Mucosa of rectum (tissue), 2 donors: ENCODE results near the gene TMPRSS2.

Experiments used
- H3K27ac ChIP-seq, 2 donors: one replicate each; pipeline ENCODE4 v1.7.0; 2013; ENCODE audit warnings: inconsistent platforms in 2 of 2, low read depth in 2 of 2, low read length in 2 of 2
- H3K27me3 ChIP-seq, 2 donors: one replicate each; pipeline ENCODE4 v1.7.0; 2013; ENCODE audit warnings: low read length in 2 of 2; ENCODE audit not compliant: control insufficient read depth in 2 of 2, insufficient read depth in 2 of 2
- H3K36me3 ChIP-seq, 2 donors: one replicate each; pipeline ENCODE4 v1.7.0; 2013; ENCODE audit warnings: low read length in 2 of 2; ENCODE audit not compliant: control insufficient read depth in 2 of 2, insufficient read depth in 2 of 2
- H3K4me1 ChIP-seq, 2 donors: one replicate each; pipeline ENCODE4 v1.7.0; 2013; ENCODE audit warnings: low read length in 2 of 2, mild to moderate bottlenecking in 1 of 2; ENCODE audit not compliant: control insufficient read depth in 2 of 2, insufficient read depth in 2 of 2
- H3K4me3 ChIP-seq, 2 donors: one replicate each; pipeline ENCODE4 v1.7.0; 2013; ENCODE audit warnings: low read length in 2 of 2
- H3K9ac ChIP-seq, 2 donors: one replicate each; pipeline ENCODE4 v1.7.0; 2013; ENCODE audit warnings: low read length in 2 of 2, low read depth in 1 of 2, mild to moderate bottlenecking in 1 of 2
- H3K9me3 ChIP-seq, 2 donors: one replicate each; pipeline ENCODE4 v1.7.0; 2013; ENCODE audit warnings: low read length in 2 of 2; ENCODE audit not compliant: control insufficient read depth in 2 of 2
- donor health status: healthy.
- donor health status: Normal muscosa, but diverticular disease.

The TMPRSS2 gene

GRCh38 chr21:41501919-41502318 lies 6.0 kb downstream of the TMPRSS2 start:
- peak overlapping the region; percentile 88 to 97 for H3K27ac ChIP-seq

GRCh38 chr21:41500931-41501381 lies 7.0 kb downstream of the TMPRSS2 start:
- no peaks in the 10 kb centered on the region for H3K9me3 ChIP-seq
- no peaks in the 10 kb centered on the region for H3K27me3 ChIP-seq
- peak overlapping the region; percentile 20 to 37 for H3K4me3 ChIP-seq
- H3K9ac ChIP-seq: peak overlapping the region; percentile 52 to 61
- peaks cover 57 to 75% of the 10 kb centered on the region in 2 donors for H3K4me1 ChIP-seq
- peaks cover 9 to 33% of the 10 kb centered on the region in 2 donors for H3K36me3 ChIP-seq
- peak overlapping the region; percentile 88 to 97 for H3K27ac ChIP-seq

More at GRCh38 chr21:41501919-41502318, 6.0 kb downstream of the TMPRSS2 start:
- H3K27me3 ChIP-seq: peaks cover 0 to 2% of the 10 kb centered on the region in 2 donors
- H3K4me3 ChIP-seq: peak overlapping the region in 1 of 2 donors; percentile 41
- peaks cover 9 to 39% of the 10 kb centered on the region in 2 donors for H3K36me3 ChIP-seq
- H3K9ac ChIP-seq: peak overlapping the region in 1 of 2 donors; percentile 47
- H3K4me1 ChIP-seq: peaks cover 57 to 75% of the 10 kb centered on the region in 2 donors
- H3K9me3 ChIP-seq: no peaks in the 10 kb centered on the region

GRCh38 chr21:41500363-41500762 lies 7.6 kb downstream of the TMPRSS2 start:
- H3K27me3 ChIP-seq: no peaks in the 10 kb centered on the region
- H3K36me3 ChIP-seq: peaks cover 9 to 33% of the 10 kb centered on the region in 2 donors
- H3K9me3 ChIP-seq: no peaks in the 10 kb centered on the region
- peaks cover 53 to 73% of the 10 kb centered on the region in 2 donors for H3K4me1 ChIP-seq
- H3K27ac ChIP-seq: peak overlapping the region; percentile 88 to 97
- peak overlapping the region; percentile 20 to 37 for H3K4me3 ChIP-seq
- peak overlapping the region; percentile 52 to 61 for H3K9ac ChIP-seq

- Histone ChIP-seq H3K9me3 (no peaks in the 10 kb centered on the region), H3K27ac (peak overlapping the region; percentile 88 to 97), H3K4me3 (peak overlapping the region; percentile 20 to 37), H3K4me1 (peaks cover 53 to 69% of the 10 kb centered on the region in 2 donors), H3K9ac (peak overlapping the region; percentile 26 to 61), H3K36me3 (peaks cover 9 to 32% of the 10 kb centered on the region in 2 donors), H3K27me3 (no peaks in the 10 kb centered on the region)
Observed at GRCh38 chr21:41499920-41500319, 8.0 kb downstream of the TMPRSS2 start.

GRCh38 chr21:41497788-41498187 lies 10.2 kb downstream of the TMPRSS2 start:
- no peak overlapping the region for H3K4me3 ChIP-seq
- H3K9ac ChIP-seq: no peak overlapping the region
- peak overlapping the region in 1 of 2 donors; percentile 32 for H3K27ac ChIP-seq
- peaks cover 26 to 40% of the 10 kb centered on the region in 2 donors for H3K36me3 ChIP-seq
- no peaks in the 10 kb centered on the region for H3K9me3 ChIP-seq
- peaks cover 41 to 48% of the 10 kb centered on the region in 2 donors for H3K4me1 ChIP-seq
- no peaks in the 10 kb centered on the region for H3K27me3 ChIP-seq

GRCh38 chr21:41497008-41497407 lies 10.9 kb downstream of the TMPRSS2 start:
- Histone ChIP-seq H3K4me1 (peaks cover 33 to 42% of the 10 kb centered on the region in 2 donors), H3K9ac (no peak overlapping the region), H3K9me3 (no peaks in the 10 kb centered on the region), H3K4me3 (no peak overlapping the region), H3K36me3 (peaks cover 23 to 39% of the 10 kb centered on the region in 2 donors), H3K27me3 (no peaks in the 10 kb centered on the region), H3K27ac (no peak overlapping the region)

GRCh38 chr21:41494242-41494641 lies 13.7 kb downstream of the TMPRSS2 start:
- Histone ChIP-seq H3K27ac (no peak overlapping the region), H3K9ac (no peak overlapping the region), H3K4me1 (peaks cover 14 to 18% of the 10 kb centered on the region in 2 donors), H3K36me3 (peaks cover 37 to 55% of the 10 kb centered on the region in 2 donors), H3K27me3 (no peaks in the 10 kb centered on the region), H3K4me3 (no peak overlapping the region), H3K9me3 (no peaks in the 10 kb centered on the region)

- H3K9me3 ChIP-seq: no peaks in the 10 kb centered on the region
- no peaks in the 10 kb centered on the region for H3K27me3 ChIP-seq
- no peaks in the 10 kb centered on the region for H3K4me1 ChIP-seq
- no peak overlapping the region for H3K27ac ChIP-seq
- H3K4me3 ChIP-seq: no peak overlapping the region
- peaks cover 53 to 71% of the 10 kb centered on the region in 2 donors for H3K36me3 ChIP-seq
- H3K9ac ChIP-seq: no peak overlapping the region
Observed at GRCh38 chr21:41491412-41491811, 16.5 kb downstream of the TMPRSS2 start.

- Histone ChIP-seq H3K4me1 (no peaks in the 10 kb centered on the region), H3K27me3 (no peaks in the 10 kb centered on the region), H3K4me3 (no peak overlapping the region), H3K9me3 (no peaks in the 10 kb centered on the region), H3K9ac (no peak overlapping the region), H3K36me3 (peaks cover 57 to 75% of the 10 kb centered on the region in 2 donors), H3K27ac (no peak overlapping the region)
Observed at GRCh38 chr21:41490330-41490729, 17.6 kb downstream of the TMPRSS2 start.

- Histone ChIP-seq H3K27ac (no peak overlapping the region), H3K9me3 (no peaks in the 10 kb centered on the region), H3K9ac (no peak overlapping the region), H3K36me3 (peaks cover 61 to 82% of the 10 kb centered on the region in 2 donors), H3K4me3 (no peak overlapping the region), H3K4me1 (no peaks in the 10 kb centered on the region), H3K27me3 (no peaks in the 10 kb centered on the region)
Observed at GRCh38 chr21:41489329-41489728, 18.6 kb downstream of the TMPRSS2 start.
